ENCODE results near the gene CD274. TPM values are rescaled to one million over a fixed set of nuclear protein-coding genes. Genes with fewer than 3 reads are reported as not detected.

Gene CD274
- polyA plus RNA-seq, 3 donors, result 0.24 to 0.84 TPM; not detected in 1

DNA sequence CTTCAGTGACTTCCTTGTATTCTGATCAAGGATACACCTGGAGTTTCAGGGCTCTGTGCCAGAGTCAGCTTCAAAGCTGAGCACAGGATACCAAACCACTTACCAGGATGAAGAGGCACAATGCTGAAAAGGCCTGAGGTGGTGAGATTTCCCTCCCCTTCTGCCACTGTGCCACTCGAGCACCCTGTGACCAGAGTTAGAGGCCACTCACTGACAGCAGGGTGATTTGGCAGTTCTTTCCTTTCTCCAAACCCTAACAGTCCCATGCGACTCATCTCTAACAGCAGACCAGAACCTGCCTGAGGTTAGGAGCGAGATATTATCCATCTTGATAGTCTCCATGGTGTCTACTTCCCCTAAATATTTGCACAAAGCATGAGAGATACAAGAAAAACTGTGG lies 14.4 kb upstream of the CD274 start:
- peaks cover 14 to 31% of the 10 kb centered on the region in 2 donors for H3K36me3 Mint-ChIP-seq
- no peaks in the 10 kb centered on the region for H3K36me3 ChIP-seq (replicated peaks in 1 of 2; ENCODE audit: control insufficient read depth in 1 of 2, insufficient read depth in 2 of 2, low read length in 2 of 2)
- H3K4me3 Mint-ChIP-seq, result no peak overlapping the region
- H3K9me3 ChIP-seq (replicated peaks in 1 of 2; ENCODE audit: control insufficient read depth in 1 of 2, insufficient read depth in 1 of 2, low read length in 2 of 2), result peaks cover 0 to 14% of the 10 kb centered on the region in 2 donors
- intact Hi-C loops (cut with micrococcal nuclease), result no loop called here
- H2AFZ ChIP-seq (ENCODE audit: insufficient read depth, low read depth, low read length, poor library complexity, severe bottlenecking), result no peak overlapping the region
- no peak overlapping the region for H3K27ac Mint-ChIP-seq
- peaks cover 14 to 22% of the 10 kb centered on the region in 2 donors for H3K4me1 ChIP-seq (ENCODE audit: control insufficient read depth in 1 of 2, insufficient read depth in 2 of 2, low read length in 2 of 2)
- H3K4me2 ChIP-seq (replicated peaks; ENCODE audit: extremely low read depth, low read length, poor library complexity, severe bottlenecking), result no peak overlapping the region
- WGBS (ENCODE audit: insufficient coverage), result 83% methylated on average over 1 of the region's 3 CpGs
- TF ChIP-seq CTCF (IDR thresholded peaks at IDR 0.05), result no peak
- H3K9ac ChIP-seq (ENCODE audit: insufficient read depth, low read length, poor library complexity, severe bottlenecking), result no peak overlapping the region
- peaks cover 20% of the 10 kb centered on the region for H3K4me1 Mint-ChIP-seq
- H3K27me3 Mint-ChIP-seq (ENCODE audit: low read depth in 3 of 3), result peaks cover 0 to 1% (median 0%) of the 10 kb centered on the region in 3 donors
- DNase-seq, result peak in 1 of 3 donors; percentile 45
- no peak overlapping the region for H3K4me3 ChIP-seq (replicated peaks in 1 of 3; ENCODE audit: low read depth in 2 of 3, low read length in 3 of 3)
- no peak overlapping the region for H3K27ac ChIP-seq (ENCODE audit: low read depth in 1 of 2, low read length in 2 of 2)
- no peaks in the 10 kb centered on the region for H3K79me2 ChIP-seq (ENCODE audit: insufficient read depth, low read length)
- no peaks in the 10 kb centered on the region for H4K20me1 ChIP-seq (ENCODE audit: insufficient read depth, low read length)
- H3K27me3 ChIP-seq (ENCODE audit: control insufficient read depth in 2 of 2, insufficient read depth in 2 of 2, low read length in 2 of 2), result no peaks in the 10 kb centered on the region
- peaks cover 7 to 16% (median 12%) of the 10 kb centered on the region in 7 donors for H3K9me3 Mint-ChIP-seq

GRCh38 chr9:5436441-5436840 lies 13.9 kb upstream of the CD274 start:
- Histone ChIP-seq H3K4me3 (replicated peaks in 1 of 3; ENCODE audit: low read depth in 2 of 3, low read length in 3 of 3) (no peak overlapping the region), H3K79me2 (ENCODE audit: insufficient read depth, low read length) (no peaks in the 10 kb centered on the region), H3K36me3 (replicated peaks in 1 of 2; ENCODE audit: control insufficient read depth in 1 of 2, insufficient read depth in 2 of 2, low read length in 2 of 2) (no peaks in the 10 kb centered on the region), H3K9ac (ENCODE audit: insufficient read depth, low read length, poor library complexity, severe bottlenecking) (no peak overlapping the region), H3K4me2 (replicated peaks; ENCODE audit: extremely low read depth, low read length, poor library complexity, severe bottlenecking) (no peak overlapping the region), H3K4me1 (ENCODE audit: control insufficient read depth in 1 of 2, insufficient read depth in 2 of 2, low read length in 2 of 2) (peaks cover 14 to 22% of the 10 kb centered on the region in 2 donors), H3K9me3 (replicated peaks in 1 of 2; ENCODE audit: control insufficient read depth in 1 of 2, insufficient read depth in 1 of 2, low read length in 2 of 2) (peaks cover 0 to 14% of the 10 kb centered on the region in 2 donors), H3K27me3 (ENCODE audit: control insufficient read depth in 2 of 2, insufficient read depth in 2 of 2, low read length in 2 of 2) (no peaks in the 10 kb centered on the region), H3K27ac (ENCODE audit: low read depth in 1 of 2, low read length in 2 of 2) (no peak overlapping the region), H2AFZ (ENCODE audit: insufficient read depth, low read depth, low read length, poor library complexity, severe bottlenecking) (no peak overlapping the region), H4K20me1 (ENCODE audit: insufficient read depth, low read length) (no peaks in the 10 kb centered on the region)
- WGBS (ENCODE audit: insufficient coverage), result no CpG with 5 or more reads among the region's 2 CpGs
- H3K27ac Mint-ChIP-seq, result peak overlapping the region in 2 of 7 donors; percentile 62 to 97
- peaks cover 7 to 16% (median 12%) of the 10 kb centered on the region in 7 donors for H3K9me3 Mint-ChIP-seq
- H3K27me3 Mint-ChIP-seq (ENCODE audit: low read depth in 3 of 3), result peaks cover 0 to 1% (median 0%) of the 10 kb centered on the region in 3 donors
- TF ChIP-seq CTCF (IDR thresholded peaks at IDR 0.05), result no peak
- peak overlapping the region in 1 of 2 donors; percentile 94 for H3K4me3 Mint-ChIP-seq
- DNase-seq, result no peak
- H3K4me1 Mint-ChIP-seq, result peaks cover 20% of the 10 kb centered on the region
- intact Hi-C loops (cut with micrococcal nuclease), result no loop called here
- H3K36me3 Mint-ChIP-seq, result peaks cover 14 to 28% of the 10 kb centered on the region in 2 donors
